ENCODE measurements around the gene CHD8. TPM values are rescaled to one million over a fixed set of nuclear protein-coding genes. Genes with fewer than 3 reads are reported as not detected.

Gene CHD8
- total RNA-seq, 1 experiment from 2014 or later = 133 TPM

GRCh38 chr14:21476925-21477681, 21.2 kb upstream of the CHD8 start, which contains the start of the genes RAB2B and TOX4 (continued):
- no peak for TF ChIP-seq AR (CRISPR knock-in tag; IDR thresholded peaks at IDR 0.05)
- no peak for TF ChIP-seq HMGA2 (CRISPR knock-in tag; IDR thresholded peaks at IDR 0.05)
- TF ChIP-seq USF2 (CRISPR knock-in tag; IDR thresholded peaks at IDR 0.05) = no peak
- TF ChIP-seq CREM (CRISPR knock-in tag; IDR thresholded peaks at IDR 0.05) = peak; percentile 95
- no peak for TF ChIP-seq FOXP4 (CRISPR knock-in tag; IDR thresholded peaks at IDR 0.05)
- no peak for TF ChIP-seq ATF1 (CRISPR knock-in tag; IDR thresholded peaks at IDR 0.05)
- no peak for TF ChIP-seq IRF1 (CRISPR knock-in tag; IDR thresholded peaks at IDR 0.05)
- TF ChIP-seq FOXP1 (CRISPR knock-in tag; IDR thresholded peaks at IDR 0.05; ENCODE audit: borderline replicate concordance) = no peak; the same call in 1 of the 2 replicates
- no peak for TF ChIP-seq PREB (CRISPR knock-in tag; IDR thresholded peaks at IDR 0.05; ENCODE audit: borderline replicate concordance)
- TF ChIP-seq ZNF263 (CRISPR knock-in tag; IDR thresholded peaks at IDR 0.05; ENCODE audit: low read depth) = no peak
- TF ChIP-seq NFE2L1 (CRISPR knock-in tag; IDR thresholded peaks at IDR 0.05) = no peak
- TF ChIP-seq FOXK1 (CRISPR knock-in tag; IDR thresholded peaks at IDR 0.05) = peak; percentile 98
- TF ChIP-seq RORB (CRISPR knock-in tag; IDR thresholded peaks at IDR 0.05) = no peak
- TF ChIP-seq ATF2 (CRISPR knock-in tag; IDR thresholded peaks at IDR 0.05; ENCODE audit: borderline replicate concordance, low read depth) = no peak
- no peak for TF ChIP-seq PRRX2 (CRISPR knock-in tag; IDR thresholded peaks at IDR 0.05)
- no peak for TF ChIP-seq ZNF416 (CRISPR knock-in tag; IDR thresholded peaks at IDR 0.05)
- TF ChIP-seq SP1 (CRISPR knock-in tag; conservative IDR thresholded peaks at IDR 0.05) = peak; percentile 74
- TF ChIP-seq ZNF423 (CRISPR knock-in tag; IDR thresholded peaks at IDR 0.05) = no peak
- no peak for TF ChIP-seq ATF6 (CRISPR knock-in tag; IDR thresholded peaks at IDR 0.05)
- TF ChIP-seq TCF7 (CRISPR knock-in tag; IDR thresholded peaks at IDR 0.05; ENCODE audit: low read depth) = no peak
- TF ChIP-seq NR2C2 (CRISPR knock-in tag; IDR thresholded peaks at IDR 0.05) = no peak
- 0 out of 2 replicates have a peak, but pooled peaks have one; percentile 13 for TF ChIP-seq NFYB (CRISPR knock-in tag; conservative IDR thresholded peaks at IDR 0.05; ENCODE audit: low read depth)
- no peak for TF ChIP-seq AFF4 (CRISPR knock-in tag; IDR thresholded peaks at IDR 0.05; ENCODE audit: borderline replicate concordance)
